ENCODE data around the gene HLA-G.

Gene HLA-G

GRCh38 chr6:29824144-29824543 is 3.5 kb upstream of the HLA-G start:
- DNase-seq: no peak

DNA sequence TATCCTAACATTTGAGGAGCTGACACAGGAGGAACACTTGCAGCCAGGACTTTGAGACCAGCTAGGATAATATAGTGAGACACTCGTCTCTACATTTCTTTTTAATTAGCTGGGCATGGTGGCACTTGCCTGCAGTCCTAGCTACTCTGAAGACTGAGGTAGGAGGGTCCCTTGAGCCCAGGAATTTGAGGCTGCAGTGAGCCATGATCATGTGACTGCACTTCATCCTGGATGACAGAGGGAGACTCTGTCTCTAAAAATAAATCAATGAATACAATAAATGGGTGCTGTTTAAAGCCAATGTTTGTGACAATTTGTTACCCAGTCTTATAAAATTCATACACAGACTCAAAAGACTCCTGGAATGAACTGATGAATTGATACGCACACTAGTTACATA is 1.8 kb upstream of the HLA-G start:
- no peak for DNase-seq

GRCh38 chr6:29826271-29826670 is 1.4 kb upstream of the HLA-G start:
- no peak for DNase-seq

GRCh38 chr6:29828471-29828797 is 809 bp downstream of the HLA-G start:
- no peak for DNase-seq

GRCh38 chr6:29829766-29830165 is 2.1 kb downstream of the HLA-G start:
- DNase-seq: no peak

DNA sequence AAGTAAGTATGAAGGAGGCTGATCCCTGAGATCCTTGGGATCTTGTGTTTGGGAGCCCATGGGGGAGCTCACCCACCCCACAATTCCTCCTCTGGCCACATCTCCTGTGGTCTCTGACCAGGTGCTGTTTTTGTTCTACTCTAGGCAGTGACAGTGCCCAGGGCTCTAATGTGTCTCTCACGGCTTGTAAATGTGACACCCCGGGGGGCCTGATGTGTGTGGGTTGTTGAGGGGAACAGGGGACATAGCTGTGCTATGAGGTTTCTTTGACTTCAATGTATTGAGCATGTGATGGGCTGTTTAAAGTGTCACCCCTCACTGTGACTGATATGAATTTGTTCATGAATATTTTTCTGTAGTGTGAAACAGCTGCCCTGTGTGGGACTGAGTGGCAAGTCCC is 2.8 kb downstream of the HLA-G start:
- DNase-seq: no peak

DNA sequence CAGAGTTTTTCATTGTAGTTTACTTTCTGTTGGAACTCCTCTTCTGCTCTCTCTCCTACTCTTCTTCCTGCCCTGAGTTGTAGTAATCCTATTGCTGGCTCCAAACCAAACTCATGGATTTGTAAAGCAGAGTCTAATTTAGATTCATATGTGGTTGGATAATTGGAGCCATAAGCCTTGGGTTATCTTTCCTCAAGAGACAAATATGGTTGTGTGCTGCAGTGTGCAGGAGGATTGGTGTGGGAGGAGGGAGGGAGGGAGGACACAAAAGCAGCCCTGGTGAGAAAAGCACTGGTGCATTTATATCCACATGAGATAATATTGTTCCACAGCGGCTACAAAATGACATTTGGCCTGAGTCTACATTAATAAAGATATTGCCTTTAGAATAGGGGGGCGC is 4.2 kb downstream of the HLA-G start:
- no peak for DNase-seq

GRCh38 chr6:29834564-29835436 is 7.2 kb downstream of the HLA-G start:
- no peak for DNase-seq

DNA sequence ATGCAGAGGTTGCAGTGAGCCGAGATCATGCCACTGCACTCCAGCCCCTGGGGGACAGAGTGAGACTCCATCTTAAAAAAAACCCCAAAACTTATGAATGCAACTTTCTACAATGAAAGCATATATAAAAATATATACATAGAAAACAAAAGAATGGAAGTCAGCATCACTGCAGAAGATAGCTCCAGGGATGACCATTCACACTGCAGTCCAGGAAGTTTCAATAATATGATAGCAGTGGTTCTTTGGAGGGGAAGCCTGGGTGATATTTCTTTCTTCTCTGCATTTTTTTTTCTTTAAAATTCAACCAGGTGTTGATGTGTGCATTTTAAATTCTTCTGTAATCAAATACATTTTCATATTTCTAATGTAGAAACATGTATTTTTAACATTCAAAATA is 12.3 kb downstream of the HLA-G start:
- no peak for DNase-seq

DNA sequence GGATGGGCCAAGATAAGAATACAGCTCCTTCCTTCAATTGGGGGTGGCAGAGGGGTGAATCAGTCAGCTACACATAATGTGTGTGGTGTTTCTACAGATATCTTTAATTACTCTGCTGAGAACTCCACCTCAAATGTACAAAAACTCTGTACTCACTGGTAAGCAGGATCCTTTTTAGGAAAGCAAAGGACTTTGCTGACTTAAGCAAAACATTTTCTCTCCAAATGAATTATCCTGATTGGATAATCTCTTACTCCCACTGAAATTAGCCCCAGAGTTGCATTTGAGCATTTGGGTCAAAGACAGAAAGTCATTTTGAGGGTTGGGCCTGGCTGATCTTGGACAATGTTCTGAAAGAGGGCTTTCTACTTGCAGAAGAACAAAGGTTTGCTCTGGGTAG is 13.4 kb downstream of the HLA-G start:
- no peak for DNase-seq

GRCh38 chr6:29845405-29846006 is 17.9 kb downstream of the HLA-G start:
- no peak for DNase-seq

- DNase-seq: peak; percentile 12
These were observed 20.4 kb downstream of the HLA-G start for GRCh38 chr6:29847871-29848630.

GRCh38 chr6:29850011-29850553 is 22.5 kb downstream of the HLA-G start:
- no peak for DNase-seq

GRCh38 chr6:29851190-29851589 is 23.6 kb downstream of the HLA-G start:
- DNase-seq: no peak

- DNase-seq: no peak
These were observed 25.6 kb downstream of the HLA-G start for GRCh38 chr6:29853245-29853644.

- no peak for DNase-seq
These were observed 30.4 kb downstream of the HLA-G start for GRCh38 chr6:29858006-29858405.

DNA sequence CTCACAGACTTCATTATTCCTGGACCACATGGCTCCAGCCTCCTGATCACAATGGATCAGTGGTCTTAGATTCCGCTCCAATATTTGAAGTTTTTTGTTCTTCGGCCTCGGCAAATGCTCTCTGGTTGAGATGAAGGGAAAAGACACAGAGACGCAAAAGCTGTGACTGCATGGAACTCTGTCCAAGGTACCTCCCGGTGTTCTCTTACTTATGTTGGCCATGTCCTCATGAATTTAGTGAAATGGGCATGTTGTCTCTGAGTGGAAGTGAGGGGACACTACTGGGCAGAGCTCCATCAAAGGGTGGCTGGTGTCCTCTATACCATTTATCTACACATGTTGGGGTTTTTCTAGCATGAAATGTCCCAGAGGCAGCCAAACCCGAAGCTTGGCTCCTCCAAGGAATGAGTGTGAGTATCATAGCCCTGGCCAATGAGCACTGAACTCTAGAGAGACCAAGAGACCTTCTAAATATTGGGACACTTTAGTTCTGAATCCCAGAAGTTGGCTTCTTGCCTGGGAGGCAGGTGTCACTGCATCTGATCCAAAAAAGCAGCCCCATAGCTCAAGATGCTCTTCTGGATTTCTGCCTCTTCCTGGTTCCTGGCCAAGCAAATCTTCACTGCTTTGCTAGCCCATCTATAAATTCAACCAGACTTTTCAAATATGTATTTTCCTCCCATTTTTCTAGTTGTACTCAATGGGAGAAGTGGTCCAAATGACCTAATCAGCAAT is 34.1 kb downstream of the HLA-G start:
- DNase-seq: no peak

GRCh38 chr6:29864037-29864810 is 36.6 kb downstream of the HLA-G start:
- no peak for DNase-seq

DNA sequence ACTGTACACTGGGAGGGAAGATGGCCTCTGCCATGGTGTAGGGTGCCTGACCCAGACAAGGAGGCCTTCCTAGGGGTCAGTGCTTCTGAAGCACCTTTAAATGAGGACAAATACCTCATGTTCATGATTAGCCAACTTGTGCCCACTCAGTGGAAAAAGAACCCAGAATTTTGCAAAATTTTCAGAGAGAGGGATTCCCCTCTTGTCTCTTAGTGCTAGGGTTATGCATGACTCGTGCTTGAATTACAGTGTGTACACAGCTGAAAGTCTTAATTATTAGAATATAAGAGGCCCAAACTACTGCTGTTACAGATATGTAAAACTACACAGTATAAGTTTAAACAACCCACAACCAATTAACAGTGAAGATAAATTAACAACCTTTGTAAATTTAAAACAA is 38.0 kb downstream of the HLA-G start:
- DNase-seq: no peak

GRCh38 chr6:29870104-29870503 is 42.5 kb downstream of the HLA-G start:
- DNase-seq: no peak

DNA sequence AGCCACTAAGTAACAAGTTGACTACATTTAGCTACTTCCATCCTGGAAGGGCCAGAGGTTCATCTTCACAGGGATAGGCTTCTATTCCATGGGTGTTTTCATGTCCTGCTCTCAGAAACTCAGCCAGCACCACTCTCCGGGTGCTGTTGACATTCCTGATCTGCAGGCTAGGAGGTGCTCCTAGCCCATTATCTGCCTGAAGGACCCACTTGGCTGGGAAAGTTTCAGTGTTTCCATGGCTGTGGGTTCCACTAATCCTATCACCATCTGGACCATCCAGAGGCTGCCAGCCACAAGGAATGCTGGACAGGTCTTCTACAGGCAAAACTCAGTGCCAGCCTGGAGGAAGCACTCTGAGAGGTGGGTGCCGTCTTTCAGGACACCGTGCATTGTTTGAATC is 45.2 kb downstream of the HLA-G start:
- DNase-seq: no peak

DNA sequence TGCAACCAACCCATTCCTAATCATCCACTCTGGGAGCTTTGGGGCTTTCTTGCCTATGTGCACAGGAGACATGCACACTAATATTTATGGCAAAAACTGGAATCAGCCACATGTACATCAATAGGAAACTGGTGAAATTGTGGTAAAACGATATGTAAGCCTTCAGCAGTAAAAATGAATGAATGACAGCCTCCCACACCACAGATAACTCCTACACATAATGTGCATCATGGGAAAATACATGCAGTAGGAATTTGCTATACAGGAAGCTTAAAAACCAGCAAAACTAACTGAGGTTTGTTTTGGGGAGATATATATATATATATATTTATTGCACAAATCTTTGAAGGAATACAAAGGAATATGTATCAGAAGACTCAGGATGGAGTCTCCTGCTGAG is 47.6 kb downstream of the HLA-G start:
- no peak for DNase-seq
